ENCODE data around the gene HSPA12B.

GRCh38 chr20:3764659-3765058, 32.2 kb downstream of the HSPA12B start:
- TF ChIP-seq, protein P1, sequence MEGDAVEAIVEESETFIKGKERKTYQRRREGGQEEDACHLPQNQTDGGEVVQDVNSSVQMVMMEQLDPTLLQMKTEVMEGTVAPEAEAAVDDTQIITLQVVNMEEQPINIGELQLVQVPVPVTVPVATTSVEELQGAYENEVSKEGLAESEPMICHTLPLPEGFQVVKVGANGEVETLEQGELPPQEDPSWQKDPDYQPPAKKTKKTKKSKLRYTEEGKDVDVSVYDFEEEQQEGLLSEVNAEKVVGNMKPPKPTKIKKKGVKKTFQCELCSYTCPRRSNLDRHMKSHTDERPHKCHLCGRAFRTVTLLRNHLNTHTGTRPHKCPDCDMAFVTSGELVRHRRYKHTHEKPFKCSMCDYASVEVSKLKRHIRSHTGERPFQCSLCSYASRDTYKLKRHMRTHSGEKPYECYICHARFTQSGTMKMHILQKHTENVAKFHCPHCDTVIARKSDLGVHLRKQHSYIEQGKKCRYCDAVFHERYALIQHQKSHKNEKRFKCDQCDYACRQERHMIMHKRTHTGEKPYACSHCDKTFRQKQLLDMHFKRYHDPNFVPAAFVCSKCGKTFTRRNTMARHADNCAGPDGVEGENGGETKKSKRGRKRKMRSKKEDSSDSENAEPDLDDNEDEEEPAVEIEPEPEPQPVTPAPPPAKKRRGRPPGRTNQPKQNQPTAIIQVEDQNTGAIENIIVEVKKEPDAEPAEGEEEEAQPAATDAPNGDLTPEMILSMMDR (IDR thresholded peaks at IDR 0.05), result no peak
- TF ChIP-seq POLR2A (IDR thresholded peaks at IDR 0.05), result no peak
- no peak for TF ChIP-seq POLR2AphosphoS5 (IDR thresholded peaks at IDR 0.05)
- no peak for TF ChIP-seq EP300 (IDR thresholded peaks at IDR 0.05; ENCODE audit: low read depth)
